Heart right ventricle (tissue), 16 donors: Measurements from ENCODE around the gene GPRIN1. TPM values are rescaled to one million over a fixed set of nuclear protein-coding genes. Genes with fewer than 3 reads are reported as not detected.
"Not testable (repeated sequence)": the region's sequence is repeated elsewhere in the genome, so short reads cannot be mapped to it uniquely, and the experiment has no call there.

Experiments used
- ATAC-seq, 8 donors: fragments of 200-7000 bp; cut with Tn5 transposase; one replicate each; pipeline ENCODE4 v1.9.1; 2020; ENCODE audit warnings: mild to moderate bottlenecking in 8 of 8, moderate library complexity in 8 of 8, moderate number of reproducible peaks in 1 of 8
- DNase-seq, 2 donors: peaks; one replicate each; pipeline ENCODE4 v3.0.0-alpha.2; 2020
- H3K27ac ChIP-seq, 10 donors: fragments of 200-600 bp; sonication (generic) in 2 of 10; one replicate each; pipeline versions ENCODE4 v1.5.0 to v1.8.0; 2020 to 2022; ENCODE audit warnings: mild to moderate bottlenecking in 3 of 10
- H3K27me3 ChIP-seq, 7 donors: fragments of 200-600 bp; one replicate each; pipeline ENCODE4 v1.8.0; 2021 to 2022; ENCODE audit warnings: mild to moderate bottlenecking in 2 of 7
- H3K36me3 ChIP-seq, 9 donors: fragments of 200-600 bp; sonication (generic) in 1 of 9; one replicate each; pipeline versions ENCODE4 v1.5.0 to v1.8.0; 2020 to 2022; ENCODE audit warnings: mild to moderate bottlenecking in 2 of 9
- H3K4me1 ChIP-seq, 9 donors: fragments of 200-600 bp; sonication (generic) in 1 of 9; one replicate each; pipeline versions ENCODE4 v1.5.0 to v1.8.0; 2020 to 2022; ENCODE audit warnings: mild to moderate bottlenecking in 4 of 9
- H3K4me3 ChIP-seq, 10 donors: fragments of 200-600 bp; sonication (generic) in 2 of 10; one replicate each; pipeline versions ENCODE4 v1.5.0 to v1.8.0; 2020 to 2022; ENCODE audit warnings: mild to moderate bottlenecking in 7 of 10, moderate library complexity in 2 of 10
- H3K9me3 ChIP-seq, 11 donors: fragments of 200-600 bp in 10 of 11; sonication (generic) in 2 of 11; one replicate each; pipeline versions ENCODE4 v1.5.0 to v1.8.0; 2013 to 2022; ENCODE audit warnings: mild to moderate bottlenecking in 2 of 11, control low read depth in 1 of 11, moderate library complexity in 1 of 11
- CTCF ChIP-seq, 9 donors: fragments of 200-600 bp; sonication (generic) in 2 of 9; IDR thresholded peaks; one replicate each; pipeline versions ENCODE4 v1.5.0 to v1.8.0; 2021 to 2022; ENCODE audit warnings: antibody characterized with exemption in 9 of 9, mild to moderate bottlenecking in 5 of 9, moderate library complexity in 1 of 9
- WGBS, 2 donors: extraction: QIAGEN DNeasy Blood & Tissue Kit; methylation state at CpG; one replicate each; pipeline ENCODE4 v1.1.7; 2013; ENCODE audit warnings: inconsistent platforms in 1 of 2; 5-methylcytosine and 5-hydroxymethylcytosine counted together
- intact Hi-C, 10 donors: fragments of 100-400 bp; cut with DNase I; formaldehyde crosslinking; loops; one replicate each; pipeline versions ENCODE4 v1.11.1 to v1.14.2; 2022
- polyA plus RNA-seq, 2 donors: library from polyadenylated mRNA; stranded (reverse); fragments of 200-250 nt; gene quantifications; one replicate each; pipeline ENCODE4 v1.2.3, GENCODE V29; 2013
- total RNA-seq, 10 donors: library from RNA; stranded (reverse); fragmentation: NEBNext Ultra II Directional in 3 of 10; extraction: Animal tissue kit (Norgen Biotek cat#: 25700) in 3 of 10; gene quantifications; one replicate each; pipeline versions ENCODE4 v1.2.1 to v1.2.4, GENCODE V29; 2021 to 2023
- donor health status: Arrhythmogenic right ventricular cardiomyopathy.
- donor health status: ischemic (EF 13 %, LVEDD 7.1; RV severe dilation, severe dysfunction).
- donor health status: healthy with polysubstance abuse.
- donor health status: DM: no; HTN: yes; CAD: no.
- donor health status: DM: no; HTN: no; CAD: no.
- donor health status: ischemic (EF 25% LVEDD 6.9; RV normal size, moderate dysfunction).
- donor health status: ischemic (EF 25% LVEDD 5.7; RV mildly dilated, moderate dysfunction).
- donor health status: healthy.
- donor health status: DM: yes; HTN: yes; CAD: no.
- donor health status: Ischemic cardiomyopathy.
- donor health status: ischemic (EF 35%, LVEDD 5.7; RV mildly dilated, moderate dysfunction).
- donor health status: nonischemic (EF 11% LVEDD 7.7; RV severe dilation, severe dysfunction).
- donor health status: DM: yes; HTN: yes; CAD: no.
- donor health status: PGD.
- donor health status: ischemic (EF 29% LVEDD 5.4; RV normal size, mild dysfunction).
- donor health status: nonischemic (EF 23%, LVEDD 6.1; RV moderate dilation, normal function).

Gene GPRIN1
- total and polyA plus RNA-seq, 12 donors: 0.06 to 1.0 (median 0.36) TPM

GRCh38 chr5:176606032-176606431, 3.9 kb downstream of the GPRIN1 start:
- peaks cover 0 to 29% (median 0%) of the 10 kb centered on the region in 7 donors for H3K27me3 ChIP-seq
- TF ChIP-seq CTCF (IDR thresholded peaks at IDR 0.05): no peak
- H3K4me1 ChIP-seq: peaks cover 0 to 14% (median 8%) of the 10 kb centered on the region in 9 donors
- no peak for ATAC-seq
- 33 to 38% methylated on average over 3 of the region's 3 CpGs for WGBS, 2 donors
- intact Hi-C loops: no loop called here
- no peak for DNase-seq
- H3K4me3 ChIP-seq: no peak overlapping the region
- H3K9me3 ChIP-seq: no peaks in the 10 kb centered on the region
- no peaks in the 10 kb centered on the region for H3K36me3 ChIP-seq
- no peak overlapping the region for H3K27ac ChIP-seq

GRCh38 chr5:176603091-176603490, 6.9 kb downstream of the GPRIN1 start:
- Histone ChIP-seq H3K27ac (no peak overlapping the region), H3K4me1 (no peaks in the 10 kb centered on the region), H3K4me3 (no peak overlapping the region), H3K27me3 (peaks cover 0 to 17% (median 2%) of the 10 kb centered on the region in 7 donors), H3K36me3 (no peaks in the 10 kb centered on the region), H3K9me3 (no peaks in the 10 kb centered on the region)
- WGBS, 2 donors: 23% methylated on average over 2 of the region's 2 CpGs
- no peak for ATAC-seq
- intact Hi-C loops: no loop called here
- no peak for TF ChIP-seq CTCF (IDR thresholded peaks at IDR 0.05)
- no peak for DNase-seq

- DNase-seq: no peak
- H3K36me3 ChIP-seq: no peaks in the 10 kb centered on the region
- H3K9me3 ChIP-seq: no peaks in the 10 kb centered on the region
- no peak overlapping the region for H3K4me3 ChIP-seq
- peaks cover 0 to 25% (median 2%) of the 10 kb centered on the region in 7 donors for H3K27me3 ChIP-seq
- H3K27ac ChIP-seq: no peak overlapping the region
- intact Hi-C loops: no loop called here
- no peaks in the 10 kb centered on the region for H3K4me1 ChIP-seq
- TF ChIP-seq CTCF (IDR thresholded peaks at IDR 0.05): no peak
- no peak for ATAC-seq
- WGBS, 2 donors: 52 to 66% methylated on average over 12 of the region's 12 CpGs
Observed at GRCh38 chr5:176601901-176602482, 8.0 kb downstream of the GPRIN1 start.

GRCh38 chr5:176599749-176600430, 10.1 kb downstream of the GPRIN1 start:
- H3K4me1 ChIP-seq, H3K9me3 ChIP-seq, DNase-seq, H3K4me3 ChIP-seq, H3K36me3 ChIP-seq, ATAC-seq, H3K27ac ChIP-seq: not testable (repeated sequence)
- intact Hi-C loops: loop anchor here in 1 of 10 donors (10.0 kb wide), 1 partner anchor 185 kb away; the partner anchor contains the start of gene CLTB
- 89 to 92% methylated on average over 19 of the region's 19 CpGs for WGBS, 2 donors
- peaks cover 0 to 34% (median 8%) of the 10 kb centered on the region in 7 donors for H3K27me3 ChIP-seq
